Measurements from ENCODE around the gene VAMP2.

VAMP2 gene

DNA sequence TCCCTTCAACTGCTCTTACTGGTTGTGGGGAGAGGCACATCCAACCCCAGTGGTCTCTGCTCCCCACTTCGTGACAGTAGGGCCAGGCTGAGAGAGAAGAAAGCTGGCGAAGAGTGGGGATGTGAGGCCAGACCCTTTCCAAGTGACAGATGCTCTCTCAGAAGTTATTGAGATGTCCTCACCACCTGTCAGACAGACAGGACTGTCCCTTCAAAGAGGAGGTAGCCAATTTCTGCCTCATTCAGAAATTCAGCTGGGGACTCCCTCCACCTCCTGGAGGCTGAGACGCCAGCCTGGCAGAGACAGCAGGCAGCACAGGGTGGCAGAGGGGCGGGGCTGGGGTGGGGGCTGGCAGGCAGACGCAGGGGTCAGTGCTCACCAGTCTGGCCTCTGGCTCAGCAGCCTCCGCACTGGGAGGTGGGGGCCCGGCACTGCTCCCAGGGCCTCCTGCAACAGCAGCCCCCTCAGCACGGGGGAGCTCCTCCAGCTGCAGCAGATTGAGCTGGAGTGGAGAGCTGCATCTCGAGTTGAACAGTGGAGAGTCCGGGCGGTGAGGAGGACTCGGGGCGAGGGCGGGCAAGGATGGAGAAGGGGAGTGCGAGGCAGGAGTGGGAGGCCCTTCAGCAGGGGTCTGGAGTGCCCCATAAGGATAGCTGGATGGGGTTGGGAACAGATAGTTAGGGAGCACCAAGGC, 19.7 kb downstream of the VAMP2 start:
- DNase-seq (ENCODE audit: low spot score): no peak

- no peak for DNase-seq (ENCODE audit: low spot score)
These were observed 20.4 kb downstream of the VAMP2 start for GRCh38 chr17:8142158-8142886.

- DNase-seq (ENCODE audit: low spot score): no peak
These were observed 21.0 kb downstream of the VAMP2 start for GRCh38 chr17:8141741-8142140.

DNA sequence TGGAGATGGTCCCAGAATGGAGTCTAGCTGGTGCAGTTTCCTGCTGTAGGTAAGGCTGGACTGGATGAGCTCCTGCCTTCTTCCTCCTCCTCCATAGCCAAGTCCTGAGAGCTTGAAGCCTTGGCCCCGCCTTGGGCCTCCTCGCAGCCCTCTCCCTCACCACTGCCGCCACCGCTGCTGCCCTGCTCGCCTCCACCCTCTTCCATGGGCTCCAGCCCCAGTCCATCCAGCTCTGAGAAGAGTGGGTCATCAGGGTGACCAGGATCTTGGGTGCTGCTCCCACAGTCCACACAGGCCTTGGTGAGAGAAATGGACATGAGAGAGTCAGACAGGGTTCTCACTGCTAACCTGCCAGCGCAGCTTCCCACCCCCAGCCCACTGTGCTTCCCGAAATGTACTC, 21.7 kb downstream of the VAMP2 start:
- DNase-seq (ENCODE audit: low spot score): no peak

DNA sequence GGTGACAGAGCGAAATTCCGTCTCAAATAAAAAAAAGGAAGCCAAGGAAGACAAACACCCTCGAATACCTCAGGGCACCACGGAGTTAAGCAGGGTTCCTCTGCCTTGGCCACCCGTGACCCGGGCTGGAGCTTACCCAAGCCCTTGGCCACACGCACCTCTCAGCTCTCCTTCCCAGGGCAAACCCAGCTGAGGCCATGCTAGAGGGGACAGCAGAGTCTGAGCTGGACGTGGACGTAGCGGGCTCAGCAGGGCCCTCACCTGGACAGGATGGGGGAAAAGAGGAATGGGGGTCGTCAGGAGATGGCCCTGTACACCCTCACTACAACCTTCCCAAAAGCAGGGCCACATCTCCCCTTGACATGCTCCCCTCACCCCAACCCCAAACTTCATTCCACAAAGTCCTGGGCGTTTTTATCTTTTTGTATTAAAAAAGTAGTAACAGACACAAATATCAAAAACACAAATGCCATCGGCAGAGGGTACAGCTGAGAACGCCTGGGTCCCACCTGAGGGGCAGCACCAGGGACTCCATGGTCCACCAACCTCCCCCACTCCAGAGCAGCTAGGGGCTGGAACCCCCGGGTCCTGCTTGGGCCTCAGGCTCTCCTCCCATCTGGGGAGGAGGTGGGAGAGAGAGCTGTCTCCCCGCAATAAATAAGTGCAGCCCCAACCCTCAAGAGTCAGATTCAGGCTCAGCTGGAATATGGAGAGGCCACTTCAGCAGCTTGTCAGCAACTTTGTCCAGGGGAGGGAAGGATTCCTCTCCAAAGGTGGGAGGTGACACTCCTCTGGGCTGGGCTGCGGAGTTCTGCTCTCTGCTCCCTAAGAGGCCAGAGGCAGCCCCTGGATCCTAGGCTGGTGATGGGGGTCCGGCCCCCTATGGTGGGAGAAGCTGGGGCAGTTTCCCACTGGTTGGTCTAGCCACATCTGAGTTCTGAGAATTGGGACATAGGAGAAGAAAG, 22.4 kb downstream of the VAMP2 start:
- DNase-seq (ENCODE audit: low spot score): no peak

DNA sequence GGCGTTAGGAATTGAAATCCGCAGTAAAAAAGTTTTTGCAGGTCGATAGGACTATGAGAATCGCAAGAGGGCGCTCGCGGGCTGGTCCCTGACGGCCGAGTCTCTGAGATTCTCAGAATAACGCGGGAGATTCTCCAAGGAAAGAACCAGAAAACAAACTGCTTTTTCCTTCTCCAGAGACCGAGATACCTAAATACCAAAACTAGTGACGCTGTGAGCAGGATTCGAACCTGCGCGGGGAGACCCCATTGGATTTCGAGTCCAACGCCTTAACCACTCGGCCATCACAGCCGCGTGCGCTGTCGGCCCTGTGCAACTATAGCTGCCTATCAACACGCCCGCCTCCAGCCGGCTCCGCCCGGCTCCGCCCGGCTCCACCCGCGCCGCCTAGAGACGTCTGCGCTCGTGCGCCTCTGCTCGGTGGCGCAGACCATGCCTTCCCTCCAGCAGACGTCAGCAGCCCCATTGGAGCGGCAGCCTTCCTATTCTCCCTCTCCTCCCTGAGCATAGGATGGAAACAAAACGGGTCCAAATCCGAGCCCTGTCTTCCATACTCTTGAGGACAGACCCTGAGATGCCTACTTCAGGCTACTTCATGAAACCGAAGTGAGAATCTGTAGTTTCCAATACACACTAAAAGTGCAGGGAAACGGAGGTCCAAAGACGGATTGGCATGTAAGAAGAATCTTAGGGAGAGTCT, 23.9 kb downstream of the VAMP2 start:
- peak; percentile 94 for DNase-seq (ENCODE audit: low spot score)

DNA sequence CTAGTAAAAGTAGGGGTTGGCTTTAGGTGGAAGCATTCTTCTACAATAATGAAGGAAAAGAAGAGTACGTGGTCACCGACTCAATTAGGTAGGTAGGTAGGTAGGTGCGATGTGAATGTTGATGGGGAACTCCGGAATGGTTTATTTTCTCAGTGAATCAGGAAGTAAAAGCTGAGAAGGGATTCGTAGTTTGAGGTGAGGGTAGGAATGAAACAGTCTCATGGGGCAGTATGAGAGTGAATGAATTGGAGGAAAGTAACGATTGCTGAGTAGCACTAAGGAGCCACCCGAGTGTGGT, 24.4 kb downstream of the VAMP2 start:
- DNase-seq (ENCODE audit: low spot score): no peak

DNA sequence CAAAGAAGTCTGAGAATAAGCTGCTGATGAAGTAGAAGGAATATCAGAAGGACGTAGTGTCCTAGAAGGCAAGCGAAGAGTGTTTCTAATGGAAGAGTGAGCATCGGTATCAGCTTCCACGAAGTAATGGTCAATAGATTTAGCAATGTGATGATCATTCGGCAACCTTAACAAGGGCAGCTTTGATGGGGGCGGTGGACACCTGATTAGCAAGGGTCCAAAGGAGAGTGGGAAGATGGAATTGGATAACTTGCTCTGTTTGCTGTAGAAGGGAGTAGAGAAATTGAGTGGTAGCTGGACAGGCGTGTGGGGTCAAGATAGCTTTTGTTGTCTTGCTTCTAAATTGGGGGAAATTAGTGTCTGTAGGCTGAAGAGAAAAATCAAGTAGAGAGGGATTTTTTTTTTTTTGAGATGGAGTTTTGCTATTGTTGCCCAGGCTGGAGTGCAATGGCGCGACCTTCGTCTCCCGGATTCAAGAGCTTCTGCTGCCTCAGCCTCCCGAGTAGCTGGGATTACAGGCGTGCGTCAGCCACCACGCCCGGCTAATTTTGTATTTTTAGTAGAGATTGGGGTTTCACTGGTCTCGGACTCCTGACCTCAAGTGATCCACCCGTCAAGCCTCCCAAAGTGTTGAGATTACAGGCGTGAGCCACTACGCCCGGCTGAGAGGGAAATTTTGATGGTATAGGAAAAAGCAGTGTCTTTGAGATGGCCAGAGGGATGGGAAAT, 24.9 kb downstream of the VAMP2 start:
- no peak for DNase-seq (ENCODE audit: low spot score)

- DNase-seq (ENCODE audit: low spot score): no peak
These were observed 28.8 kb downstream of the VAMP2 start for GRCh38 chr17:8133941-8134340.

- DNase-seq (ENCODE audit: low spot score): no peak
These were observed 29.3 kb downstream of the VAMP2 start for GRCh38 chr17:8133399-8133798.

DNA sequence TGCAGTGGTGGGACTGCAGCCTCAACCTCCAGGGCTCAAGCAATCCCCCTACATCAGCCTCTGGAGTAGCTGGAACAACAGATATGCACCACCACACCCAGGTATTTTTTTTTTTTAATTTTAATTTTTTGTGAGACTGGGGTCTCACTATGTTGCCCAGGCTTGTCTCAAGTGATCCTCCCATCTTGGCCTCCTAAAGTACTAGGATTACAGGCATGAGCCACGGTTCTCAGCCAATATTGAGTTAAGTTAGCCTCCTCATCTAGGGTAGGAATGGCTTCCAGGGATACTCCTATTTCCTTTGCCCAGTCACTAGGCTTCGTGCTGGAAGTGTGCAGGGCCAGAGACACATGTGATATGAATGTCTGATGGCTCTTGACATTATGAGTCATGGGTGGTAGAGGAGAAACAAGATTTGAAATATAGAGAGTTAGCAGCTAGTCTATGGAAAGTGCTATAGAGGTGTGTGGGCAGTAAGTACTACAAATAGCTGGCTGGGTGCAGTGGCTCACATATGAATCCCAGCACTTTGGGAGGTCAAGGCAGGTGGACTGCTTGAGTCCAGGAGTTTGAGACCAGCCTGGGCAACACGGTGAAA, 30.8 kb downstream of the VAMP2 start:
- no peak for DNase-seq (ENCODE audit: low spot score)

GRCh38 chr17:8128125-8128784, 34.5 kb downstream of the VAMP2 start:
- no peak for DNase-seq (ENCODE audit: low spot score)

- DNase-seq (ENCODE audit: low spot score): no peak
These were observed 36.2 kb downstream of the VAMP2 start for GRCh38 chr17:8126491-8127066.

GRCh38 chr17:8125947-8126490, 36.7 kb downstream of the VAMP2 start:
- DNase-seq (ENCODE audit: low spot score): no peak

DNA sequence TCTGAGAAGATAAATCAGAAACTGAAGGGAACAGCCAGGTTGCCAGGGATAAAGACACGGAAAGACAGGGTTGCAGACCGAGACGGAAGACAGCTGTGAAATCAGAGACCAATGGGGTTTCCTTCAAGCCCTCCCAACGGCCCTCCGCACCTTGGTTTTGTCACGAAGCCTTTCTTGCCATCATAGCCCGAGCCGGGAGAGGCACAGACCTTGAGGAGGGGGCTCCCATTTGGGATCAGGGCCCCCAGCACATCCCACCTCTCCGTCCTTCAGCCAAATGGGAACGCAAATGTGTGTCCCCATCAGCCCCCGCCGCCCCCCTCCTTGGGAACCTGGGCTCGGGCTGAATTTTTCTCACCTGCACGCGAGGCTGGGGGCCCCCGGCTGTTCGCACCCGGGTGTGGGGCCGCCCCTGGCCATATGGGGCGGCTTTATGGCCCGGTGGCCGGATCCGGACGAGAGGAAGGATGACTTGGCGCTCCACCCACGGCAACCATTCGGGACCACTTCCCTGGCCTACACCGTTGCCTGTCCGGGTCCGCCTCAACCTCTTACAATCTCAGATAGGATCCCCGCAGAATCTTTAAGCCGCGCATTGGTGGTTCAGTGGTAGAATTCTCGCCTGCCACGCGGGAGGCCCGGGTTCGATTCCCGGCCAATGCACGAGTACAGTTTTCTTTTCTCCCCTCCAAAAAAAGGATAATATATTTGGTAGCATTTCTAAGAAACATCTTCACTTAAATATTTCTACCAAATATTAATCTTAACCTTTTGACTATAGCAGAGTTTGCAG, 37.4 kb downstream of the VAMP2 start:
- peak; percentile 76 for DNase-seq (ENCODE audit: low spot score)

DNA sequence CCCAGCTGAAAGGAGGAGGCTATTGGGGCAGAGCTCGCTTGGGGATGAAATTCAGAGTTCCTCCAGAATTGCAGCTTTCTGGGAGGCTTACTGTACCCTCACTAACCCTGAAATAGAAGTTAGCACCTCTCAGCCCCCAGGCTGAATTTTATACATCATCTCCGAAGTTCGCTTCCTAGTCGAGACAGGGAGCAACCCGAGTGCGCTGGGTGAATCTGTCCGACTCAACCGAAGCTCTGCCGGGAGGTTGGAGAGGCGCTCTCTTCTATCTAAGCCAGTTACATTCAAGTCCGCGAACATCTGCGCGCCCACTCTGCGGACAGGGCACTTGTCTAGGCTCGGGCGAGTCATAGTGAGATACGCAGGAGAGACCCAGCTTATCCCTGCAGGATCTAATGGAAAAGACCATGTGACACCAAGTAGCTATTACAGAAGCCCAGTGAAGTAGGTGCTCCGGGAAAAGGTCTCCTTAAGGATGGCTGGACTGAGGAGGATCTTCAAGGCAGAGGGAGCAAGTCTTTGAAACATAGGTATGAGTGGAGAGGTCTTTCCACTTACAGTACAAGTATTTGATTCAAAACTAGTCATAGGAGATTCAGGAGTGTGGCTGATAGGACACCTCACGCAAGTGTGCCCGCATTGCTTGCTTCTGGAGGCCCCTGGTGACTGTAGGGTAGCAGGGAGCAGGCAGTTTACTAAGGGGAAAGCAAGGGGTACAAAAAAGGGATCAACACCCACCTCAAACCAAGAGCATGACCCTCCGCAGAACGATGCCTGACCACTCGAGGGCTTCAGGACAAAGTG, 38.2 kb downstream of the VAMP2 start:
- no peak for DNase-seq (ENCODE audit: low spot score)

DNA sequence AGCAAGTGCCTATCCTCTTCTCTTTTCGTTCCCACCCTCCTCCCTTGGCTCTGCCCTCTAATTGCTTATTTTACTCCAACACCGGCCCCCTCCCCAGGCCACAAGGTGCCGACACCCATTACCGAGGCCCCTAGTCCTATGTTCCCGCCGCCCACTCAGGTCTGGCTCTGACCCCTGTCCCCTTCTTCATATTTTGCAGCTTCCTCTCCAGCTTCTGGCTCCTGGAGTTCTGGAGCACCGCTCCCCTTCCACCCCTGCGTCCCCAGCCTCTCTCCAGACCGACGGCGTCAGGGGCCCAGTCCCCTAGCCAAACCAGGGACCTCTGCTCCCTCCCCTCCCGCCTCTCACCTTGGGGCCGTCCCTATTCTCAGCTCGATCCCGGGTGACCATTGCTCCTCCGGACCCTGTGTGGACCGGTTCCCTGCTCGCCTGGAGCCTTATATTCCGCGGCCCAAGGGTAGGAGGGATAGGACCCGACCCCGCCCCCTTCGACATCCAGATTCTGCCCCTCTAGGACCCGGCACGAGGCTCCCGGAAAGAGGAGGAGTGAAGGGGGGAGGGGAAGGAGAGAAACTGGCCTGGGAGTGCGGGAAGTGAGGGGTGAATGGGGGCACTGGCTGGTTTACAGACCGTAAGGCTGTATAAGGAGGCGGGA, 38.9 kb downstream of the VAMP2 start, which contains the start of gene HES7:
Gene HES7, minus strand, starts transcription at position 412 of the 655 bp plus-strand sequence. Its CDS starts 22 bp downstream, at position 390.
- DNase-seq (ENCODE audit: low spot score): no peak
